ENCODE results near the gene PHACTR2.
"Not testable (repeated sequence)": the region's sequence is repeated elsewhere in the genome, so short reads cannot be mapped to it uniquely, and the experiment has no call there.

PHACTR2 gene

DNA sequence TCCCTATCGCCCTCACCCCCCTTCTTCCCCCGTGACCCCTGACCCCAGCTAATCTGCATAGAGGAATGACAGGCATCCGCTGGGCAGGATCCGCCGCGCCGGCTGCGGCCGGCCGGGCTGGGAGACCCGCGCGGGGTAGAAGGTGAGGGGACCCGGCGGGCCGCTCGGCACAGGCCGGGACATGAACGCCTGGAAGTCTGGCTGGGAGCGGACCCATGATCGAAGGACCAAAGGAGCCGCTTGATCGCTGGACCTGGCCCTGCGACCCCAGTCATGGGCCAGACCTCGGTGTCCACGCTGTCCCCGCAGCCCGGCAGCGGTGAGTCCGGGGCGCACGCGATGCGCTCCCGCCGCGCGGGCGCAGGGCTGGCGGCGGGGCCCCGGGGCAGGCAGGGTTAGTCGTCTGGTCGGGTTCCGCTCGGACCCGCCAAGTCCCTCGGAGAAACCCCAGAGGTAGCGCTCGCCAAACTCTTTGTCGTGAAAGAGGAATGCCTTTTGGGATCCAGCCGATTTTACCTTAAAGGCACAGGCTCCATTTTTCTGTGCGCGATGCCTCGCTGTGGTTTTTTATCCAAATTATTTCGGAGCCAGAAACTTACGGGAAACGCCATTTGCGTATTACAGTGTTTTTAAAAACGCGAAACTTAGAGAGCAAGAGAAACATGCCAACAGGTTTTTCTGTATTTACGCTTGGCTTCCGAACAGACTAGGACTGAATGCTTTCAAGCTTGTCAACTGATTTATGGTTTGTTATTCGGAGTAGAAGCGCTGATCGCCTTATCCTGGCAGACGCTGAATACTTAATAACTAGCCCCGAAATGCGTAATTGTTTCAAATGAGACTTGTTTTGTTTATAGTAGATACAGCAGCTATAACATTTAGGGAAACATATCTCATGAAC lies at the start of gene PHACTR2:
Gene PHACTR2, plus strand, starts transcription at position 75 of the 901 bp plus-strand sequence. Its CDS starts 199 bp downstream, at position 274.
- Mint-ChIP-seq H3K27me3 (ENCODE audit: low read depth) (peaks cover 33% of the 10 kb centered on the region), H3K27ac (no peak within 1 kb of the TSS), H3K36me3 (ENCODE audit: low read depth) (peaks cover 13% of the 10 kb centered on the region), H3K4me1 (ENCODE audit: low read depth) (peaks cover 15% of the 10 kb centered on the region), H3K4me3 (peak within 1 kb of the TSS; percentile 76), H3K9me3 (peaks cover 12% of the 10 kb centered on the region)

DNA sequence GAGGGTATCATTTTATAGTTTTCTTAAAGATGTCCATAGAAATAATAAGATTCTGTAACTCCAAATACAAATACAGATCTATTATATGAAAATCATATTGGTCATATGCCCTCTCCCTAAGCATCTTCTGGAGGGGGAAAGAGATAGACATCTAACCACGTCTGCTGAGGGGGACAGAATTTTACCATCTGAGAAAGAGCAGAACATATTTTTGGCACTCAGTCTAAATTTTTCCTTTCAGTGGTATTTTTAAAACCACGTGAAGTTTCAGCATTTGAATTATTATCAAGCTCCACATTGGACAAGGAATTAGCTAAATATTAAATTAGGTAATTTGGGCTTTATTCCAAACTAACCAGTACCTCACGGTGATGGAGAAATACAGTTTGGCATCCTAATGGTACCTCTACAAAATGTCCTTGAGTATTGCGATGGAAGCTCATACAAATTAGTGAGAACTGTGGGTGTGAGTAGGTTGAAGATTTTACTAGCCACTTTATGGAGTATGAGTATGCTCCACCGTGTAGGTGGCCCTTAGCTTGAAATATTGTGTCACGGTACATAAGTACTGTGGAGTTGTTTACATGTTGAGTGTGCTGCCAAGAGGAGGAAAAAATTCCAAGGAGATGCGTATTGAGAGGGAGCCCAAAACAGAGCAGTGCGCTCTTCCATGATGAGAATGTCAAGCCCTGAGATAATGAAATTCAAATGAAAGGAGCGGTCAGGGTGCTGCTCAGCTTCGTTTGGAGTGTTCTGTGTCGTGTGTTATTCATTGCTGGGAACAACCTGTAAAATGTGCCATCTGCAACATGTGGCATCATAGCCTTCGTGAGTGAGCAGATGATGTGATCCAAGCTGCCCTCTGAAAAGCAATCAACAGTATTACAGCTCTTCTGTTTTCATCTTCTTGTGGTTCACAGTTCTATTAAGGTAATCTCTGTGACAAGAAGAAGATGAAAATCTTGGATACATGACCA lies 48.4 kb upstream of the PHACTR2 start:
- Mint-ChIP-seq H3K4me1 (ENCODE audit: low read depth) (peaks cover 13% of the 10 kb centered on the region), H3K4me3 (no peak overlapping the region), H3K27ac (no peak overlapping the region), H3K36me3 (ENCODE audit: low read depth) (no peaks in the 10 kb centered on the region), H3K27me3 (ENCODE audit: low read depth) (no peaks in the 10 kb centered on the region), H3K9me3 (no peaks in the 10 kb centered on the region)

DNA sequence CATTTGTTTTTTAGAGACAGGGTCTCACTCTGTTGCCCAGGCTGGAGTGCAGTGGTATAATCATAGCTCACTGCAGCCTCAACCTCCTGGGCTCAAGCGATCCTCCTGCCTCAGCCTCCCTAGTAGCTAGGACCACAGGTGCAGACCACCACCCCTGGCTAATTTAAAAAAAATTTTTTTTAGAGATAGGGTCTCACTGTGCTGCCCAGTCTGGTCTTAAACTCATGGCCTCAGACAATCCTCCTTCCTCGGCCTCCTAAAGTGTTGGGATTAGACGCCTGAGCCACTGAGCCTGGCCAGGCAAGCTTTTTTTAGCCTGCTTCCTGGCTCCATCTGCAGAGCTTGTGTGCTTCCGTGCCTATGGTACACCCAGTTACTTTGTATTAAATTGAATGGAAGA lies 46.6 kb upstream of the PHACTR2 start:
- H3K27ac Mint-ChIP-seq; H3K4me1 Mint-ChIP-seq (ENCODE audit: low read depth); H3K9me3 Mint-ChIP-seq; H3K36me3 Mint-ChIP-seq (ENCODE audit: low read depth); H3K4me3 Mint-ChIP-seq; H3K27me3 Mint-ChIP-seq (ENCODE audit: low read depth): not testable (repeated sequence)

DNA sequence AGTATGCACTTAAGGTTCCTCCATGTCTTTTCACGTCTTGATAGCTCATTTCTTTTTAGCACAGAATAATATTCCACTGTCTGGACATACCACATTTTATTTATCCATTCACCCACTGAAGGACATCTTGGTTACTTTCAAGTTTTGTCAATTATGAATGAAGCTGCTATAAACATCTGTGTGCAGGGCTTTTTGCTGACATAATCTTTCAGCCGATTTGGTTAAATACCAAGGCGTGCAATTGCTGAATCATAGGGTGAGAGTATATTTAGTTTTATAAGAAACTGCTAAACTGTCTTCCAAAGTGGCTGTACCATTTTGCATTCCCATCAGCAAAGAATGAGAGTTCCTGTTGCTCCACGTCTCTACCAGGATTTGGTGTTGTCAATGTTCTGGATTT lies 44.9 kb upstream of the PHACTR2 start:
- Mint-ChIP-seq H3K36me3 (ENCODE audit: low read depth) (no peaks in the 10 kb centered on the region), H3K27ac (no peak overlapping the region), H3K4me1 (ENCODE audit: low read depth) (peaks cover 7% of the 10 kb centered on the region), H3K27me3 (ENCODE audit: low read depth) (no peaks in the 10 kb centered on the region), H3K9me3 (no peaks in the 10 kb centered on the region), H3K4me3 (no peak overlapping the region)

DNA sequence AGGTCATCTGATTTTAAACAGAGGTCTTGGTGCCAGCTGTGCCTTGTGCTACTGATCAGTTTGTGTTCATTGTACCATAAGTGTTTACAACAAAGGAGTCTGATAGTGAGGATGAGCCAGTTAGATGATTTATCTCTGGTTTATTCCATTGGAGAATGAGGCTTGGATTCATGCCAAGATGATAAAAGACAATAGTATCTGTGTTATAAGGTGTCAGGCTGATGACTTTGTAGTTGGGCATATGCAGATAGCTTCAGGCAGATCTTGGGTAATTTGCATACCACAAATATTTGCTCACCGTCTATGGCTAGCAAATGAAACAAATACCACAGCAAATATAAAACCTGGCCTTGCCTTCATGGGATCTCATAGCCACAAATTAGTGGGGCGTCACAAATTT lies 43.3 kb upstream of the PHACTR2 start:
- Mint-ChIP-seq H3K4me3 (no peak overlapping the region), H3K4me1 (ENCODE audit: low read depth) (peaks cover 2% of the 10 kb centered on the region), H3K9me3 (no peaks in the 10 kb centered on the region), H3K27ac (no peak overlapping the region), H3K27me3 (ENCODE audit: low read depth) (no peaks in the 10 kb centered on the region), H3K36me3 (ENCODE audit: low read depth) (no peaks in the 10 kb centered on the region)

DNA sequence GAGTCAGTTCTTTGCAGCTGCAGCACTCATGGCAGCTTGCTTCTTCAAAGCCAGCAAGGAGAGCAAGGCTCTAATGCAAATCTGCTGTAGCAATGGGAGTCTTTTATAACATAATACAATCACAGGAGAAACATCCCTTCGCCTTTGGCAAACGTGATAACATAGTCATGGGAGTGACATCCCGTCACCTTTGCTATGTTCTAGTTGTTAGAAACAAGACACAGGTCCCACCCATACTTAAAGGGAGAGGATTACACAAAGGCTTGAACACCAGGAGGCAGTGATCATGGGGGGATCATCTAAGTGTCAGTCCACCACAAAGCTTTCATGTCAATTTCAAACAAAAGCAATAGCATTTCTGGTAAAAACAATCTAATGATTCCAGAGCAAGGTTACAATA lies 40.1 kb upstream of the PHACTR2 start:
- Mint-ChIP-seq H3K27ac (no peak overlapping the region), H3K4me1 (ENCODE audit: low read depth) (peaks cover 2% of the 10 kb centered on the region), H3K4me3 (no peak overlapping the region), H3K9me3 (no peaks in the 10 kb centered on the region), H3K27me3 (ENCODE audit: low read depth) (no peaks in the 10 kb centered on the region), H3K36me3 (ENCODE audit: low read depth) (peaks cover 2% of the 10 kb centered on the region)

DNA sequence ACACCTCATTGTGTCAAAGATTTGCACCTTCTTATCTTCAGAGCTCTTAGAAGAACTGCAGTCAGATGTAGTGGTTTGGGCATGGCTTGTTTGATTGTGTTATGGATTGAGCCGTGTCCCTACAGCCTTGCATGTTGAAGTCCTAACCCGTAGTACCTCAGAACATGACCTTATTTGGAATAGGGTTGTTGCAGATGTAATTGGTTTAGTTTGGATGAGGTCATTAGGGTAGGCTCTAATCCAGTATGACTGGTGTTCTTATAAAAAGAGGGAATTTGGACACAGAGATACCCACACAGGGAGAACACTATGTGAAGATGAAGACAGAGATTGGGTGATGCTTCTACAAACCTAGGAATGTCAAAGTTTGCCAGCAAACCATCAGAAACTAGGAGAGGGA lies 35.4 kb upstream of the PHACTR2 start:
- peaks cover 5% of the 10 kb centered on the region for H3K36me3 Mint-ChIP-seq (ENCODE audit: low read depth)
- peaks cover 7% of the 10 kb centered on the region for H3K9me3 Mint-ChIP-seq
- H3K4me1 Mint-ChIP-seq (ENCODE audit: low read depth), result peaks cover 6% of the 10 kb centered on the region
- no peaks in the 10 kb centered on the region for H3K27me3 Mint-ChIP-seq (ENCODE audit: low read depth)
- no peak overlapping the region for H3K4me3 Mint-ChIP-seq
- H3K27ac Mint-ChIP-seq, result no peak overlapping the region

DNA sequence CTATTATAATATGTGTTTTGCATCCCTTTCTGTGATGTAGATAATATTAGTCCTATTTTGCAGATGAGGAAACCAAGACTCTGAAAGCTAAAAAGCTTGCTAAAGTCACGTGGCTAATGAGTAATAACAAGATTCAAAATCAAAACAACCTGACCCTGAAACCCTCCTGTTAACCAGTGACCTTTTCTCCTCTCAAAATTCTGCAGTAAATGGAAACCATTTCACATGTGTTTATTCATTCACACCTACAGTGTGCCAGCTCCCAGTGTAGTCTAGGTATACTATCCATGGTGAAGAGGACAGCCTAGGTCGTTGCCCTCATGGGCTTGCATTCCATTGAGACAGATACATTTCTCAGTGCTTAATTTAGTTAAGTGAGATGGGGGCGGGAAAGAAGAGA lies 30.6 kb upstream of the PHACTR2 start:
- H3K4me1 Mint-ChIP-seq (ENCODE audit: low read depth), result peaks cover 6% of the 10 kb centered on the region
- no peak overlapping the region for H3K4me3 Mint-ChIP-seq
- H3K27ac Mint-ChIP-seq, result no peak overlapping the region
- H3K27me3 Mint-ChIP-seq (ENCODE audit: low read depth), result no peaks in the 10 kb centered on the region
- peaks cover 18% of the 10 kb centered on the region for H3K9me3 Mint-ChIP-seq
- peaks cover 7% of the 10 kb centered on the region for H3K36me3 Mint-ChIP-seq (ENCODE audit: low read depth)

DNA sequence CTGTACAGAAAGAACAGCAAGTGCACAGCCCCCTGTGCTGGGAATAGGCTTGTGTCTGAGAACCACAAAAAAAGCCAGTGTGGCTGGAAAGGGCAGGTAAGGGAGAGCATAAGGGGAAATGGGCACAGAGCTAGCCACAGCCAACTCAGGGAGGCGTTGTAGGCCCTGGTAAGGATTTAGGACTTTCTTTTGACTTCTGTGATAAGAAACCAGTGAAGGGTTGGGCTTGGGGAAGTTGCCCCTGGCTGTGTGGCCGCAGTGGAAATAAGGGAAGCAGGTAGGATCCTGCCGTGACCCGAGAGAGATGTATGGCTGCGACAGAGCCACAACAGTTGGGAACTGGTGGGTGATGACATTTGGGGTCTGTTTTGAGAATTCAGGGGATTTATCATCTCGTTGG lies 30.0 kb upstream of the PHACTR2 start:
- H3K4me3 Mint-ChIP-seq, result no peak overlapping the region
- H3K27me3 Mint-ChIP-seq (ENCODE audit: low read depth), result no peaks in the 10 kb centered on the region
- peaks cover 7% of the 10 kb centered on the region for H3K36me3 Mint-ChIP-seq (ENCODE audit: low read depth)
- H3K4me1 Mint-ChIP-seq (ENCODE audit: low read depth), result peaks cover 6% of the 10 kb centered on the region
- H3K9me3 Mint-ChIP-seq, result peaks cover 18% of the 10 kb centered on the region
- H3K27ac Mint-ChIP-seq, result no peak overlapping the region

DNA sequence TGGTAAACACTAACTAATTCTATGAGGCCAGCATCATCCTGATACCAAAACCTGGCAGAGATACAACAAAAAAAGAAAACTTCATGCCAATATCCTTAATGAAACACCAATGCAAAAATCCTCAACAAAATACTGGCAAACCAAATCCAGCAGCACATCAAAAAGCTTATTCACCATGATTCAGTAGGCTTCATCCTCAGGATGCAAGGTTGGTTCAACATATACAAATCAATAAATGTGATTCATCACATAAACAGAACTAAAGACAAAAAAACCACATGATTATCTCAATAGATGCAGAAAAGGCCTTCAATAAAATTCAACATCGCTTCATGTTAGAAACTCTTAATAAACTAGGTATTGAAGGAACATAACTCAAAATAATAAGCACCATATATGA lies 28.4 kb upstream of the PHACTR2 start:
- not testable (repeated sequence) for H3K27me3 Mint-ChIP-seq (ENCODE audit: low read depth); H3K27ac Mint-ChIP-seq; H3K36me3 Mint-ChIP-seq (ENCODE audit: low read depth); H3K4me1 Mint-ChIP-seq (ENCODE audit: low read depth); H3K4me3 Mint-ChIP-seq
- H3K9me3 Mint-ChIP-seq, result peaks cover 18% of the 10 kb centered on the region

DNA sequence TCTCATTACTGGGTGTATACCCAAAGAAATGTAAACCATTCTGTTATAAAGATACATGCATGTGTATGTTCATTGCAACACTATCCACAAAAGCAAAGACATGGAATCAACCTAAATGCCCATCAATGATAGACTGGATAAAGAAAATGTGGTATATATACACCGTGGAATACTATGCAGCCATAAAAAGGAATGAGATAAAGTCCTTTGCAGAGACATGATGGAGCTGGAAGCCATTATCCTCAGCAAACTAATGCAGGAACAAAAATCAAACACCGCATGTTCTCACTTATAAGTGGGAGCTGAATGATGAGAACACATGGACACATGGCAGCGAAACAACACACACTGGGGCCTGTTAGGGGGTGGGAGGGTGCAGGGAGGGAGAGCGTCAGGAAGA lies 26.4 kb upstream of the PHACTR2 start:
- H3K4me1 Mint-ChIP-seq (ENCODE audit: low read depth); H3K27me3 Mint-ChIP-seq (ENCODE audit: low read depth); H3K36me3 Mint-ChIP-seq (ENCODE audit: low read depth); H3K27ac Mint-ChIP-seq; H3K4me3 Mint-ChIP-seq: not testable (repeated sequence)
- peaks cover 11% of the 10 kb centered on the region for H3K9me3 Mint-ChIP-seq

DNA sequence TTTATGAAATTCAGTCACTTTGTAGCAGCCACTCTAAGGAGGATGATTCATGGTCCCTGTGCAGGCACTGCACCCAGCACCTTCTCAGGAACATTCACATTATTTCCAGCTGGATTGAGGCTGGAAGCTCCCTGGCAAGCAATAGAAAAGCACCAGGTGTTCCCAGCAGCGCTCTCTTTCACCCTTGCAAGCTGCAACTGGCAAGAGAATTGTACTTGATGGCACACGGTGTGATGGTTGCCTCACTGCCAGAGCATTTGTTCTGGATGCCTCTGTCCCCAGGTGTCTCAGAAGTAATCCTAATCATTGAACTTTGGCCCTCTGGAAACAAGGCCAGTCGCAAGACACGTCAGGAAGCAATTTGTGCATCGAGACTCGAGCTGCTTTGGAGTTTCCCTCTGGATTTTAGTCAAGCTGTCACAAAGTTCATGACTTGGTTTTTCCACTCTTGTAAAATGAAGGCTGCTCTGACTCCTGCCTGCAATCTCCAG lies 24.9 kb upstream of the PHACTR2 start:
- H3K9me3 Mint-ChIP-seq, result peaks cover 18% of the 10 kb centered on the region
- H3K4me1 Mint-ChIP-seq (ENCODE audit: low read depth), result no peaks in the 10 kb centered on the region
- H3K27me3 Mint-ChIP-seq (ENCODE audit: low read depth), result no peaks in the 10 kb centered on the region
- H3K36me3 Mint-ChIP-seq (ENCODE audit: low read depth), result peaks cover 4% of the 10 kb centered on the region
- no peak overlapping the region for H3K4me3 Mint-ChIP-seq
- H3K27ac Mint-ChIP-seq, result no peak overlapping the region

DNA sequence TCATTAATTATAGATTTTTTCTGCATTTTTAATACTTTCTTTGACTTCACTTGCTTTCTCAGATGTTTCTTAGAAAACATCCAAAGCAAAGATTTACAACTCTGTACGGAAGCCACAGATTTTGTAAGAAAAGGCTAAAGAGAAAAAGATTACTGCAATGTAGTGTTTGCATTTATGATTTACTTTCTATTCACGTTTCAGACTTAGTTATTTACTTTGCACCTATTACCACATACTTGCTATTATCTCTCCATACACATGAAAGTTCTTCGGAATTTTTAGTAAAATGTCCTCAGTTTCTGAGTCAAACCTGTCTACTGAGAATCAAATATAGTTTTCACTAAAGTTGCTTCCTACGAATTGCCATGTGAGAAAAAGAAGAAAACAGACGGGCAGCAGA lies 22.2 kb upstream of the PHACTR2 start:
- Mint-ChIP-seq H3K36me3 (ENCODE audit: low read depth) (peaks cover 6% of the 10 kb centered on the region), H3K27me3 (ENCODE audit: low read depth) (no peaks in the 10 kb centered on the region), H3K27ac (no peak overlapping the region), H3K4me3 (no peak overlapping the region), H3K9me3 (peaks cover 18% of the 10 kb centered on the region), H3K4me1 (ENCODE audit: low read depth) (no peaks in the 10 kb centered on the region)

DNA sequence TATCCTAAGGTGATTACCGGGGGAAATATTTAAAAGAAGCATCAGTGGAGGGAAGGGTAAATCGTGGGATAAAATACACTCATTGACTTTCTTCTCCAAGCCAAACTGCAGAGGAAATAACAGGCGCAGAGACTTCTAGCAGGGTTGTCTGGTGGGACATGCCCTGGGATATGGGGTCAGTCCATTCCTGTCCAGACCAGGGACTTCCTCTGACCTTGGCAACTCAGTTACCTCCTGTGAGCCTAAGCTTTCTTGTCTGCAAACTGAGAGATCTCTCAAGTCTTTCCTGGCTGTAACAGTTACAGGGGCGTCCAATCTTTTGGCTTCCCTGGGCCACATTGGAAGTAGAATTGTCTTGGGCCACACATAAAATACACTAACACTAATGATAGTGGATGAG lies 21.7 kb upstream of the PHACTR2 start:
- peaks cover 20% of the 10 kb centered on the region for H3K9me3 Mint-ChIP-seq
- no peak overlapping the region for H3K27ac Mint-ChIP-seq
- no peaks in the 10 kb centered on the region for H3K27me3 Mint-ChIP-seq (ENCODE audit: low read depth)
- H3K36me3 Mint-ChIP-seq (ENCODE audit: low read depth), result peaks cover 8% of the 10 kb centered on the region
- no peak overlapping the region for H3K4me3 Mint-ChIP-seq
- H3K4me1 Mint-ChIP-seq (ENCODE audit: low read depth), result no peaks in the 10 kb centered on the region

DNA sequence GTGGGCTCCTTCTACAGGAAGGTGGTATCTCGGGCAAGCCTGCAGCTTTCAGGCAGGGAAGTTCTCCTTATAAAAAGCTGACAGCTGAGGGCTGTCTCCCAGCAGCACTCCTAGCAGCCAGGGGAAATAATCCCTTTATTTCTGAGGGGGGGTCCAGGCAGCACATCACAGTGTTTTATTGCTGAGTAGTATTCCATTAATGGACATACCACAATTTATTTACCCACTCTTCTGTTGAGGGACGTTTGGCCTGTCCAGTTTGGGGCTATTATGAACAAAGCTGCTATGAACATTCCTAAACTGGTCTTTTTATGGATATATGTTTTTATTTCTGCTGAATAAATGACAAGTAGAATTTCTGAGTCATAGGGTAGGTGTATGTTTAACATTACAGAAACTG lies 20.0 kb upstream of the PHACTR2 start:
- Mint-ChIP-seq H3K9me3 (peaks cover 22% of the 10 kb centered on the region), H3K36me3 (ENCODE audit: low read depth) (peaks cover 8% of the 10 kb centered on the region), H3K27me3 (ENCODE audit: low read depth) (no peaks in the 10 kb centered on the region), H3K4me3 (no peak overlapping the region), H3K27ac (no peak overlapping the region), H3K4me1 (ENCODE audit: low read depth) (no peaks in the 10 kb centered on the region)

Data from T-helper 1 cell treated with Interleukin-12 subunit alpha and Interleukin-12 subunit beta and Interleukin-4 antibody, amounts not matched to agents 30 μg/mL and 1 μg/mL, for 36 hours (primary cell).